GM12878 (cell line): ENCODE results near the gene MTHFS. TPM values are rescaled to one million over a fixed set of nuclear protein-coding genes. Genes with fewer than 3 reads are reported as not detected.
A peak's percentile ranks its signal among the peaks of the same experiment; 100 is the strongest.

ENCODE experiments used
- ATAC-seq: fragments of 200-7000 bp; cut with Tn5 transposase; 3 replicates; pipeline ENCODE4 v1.9.1; 2020; ENCODE audit warnings: mild to moderate bottlenecking, moderate library complexity
- BruUV-seq: library from RNA; stranded (reverse); fragments of 400-500 nt; replicated peaks from 2 replicates; lab custom pipeline; 2021; lab: Mats Ljungman, UMichigan
- CTCF ChIA-PET: fragments of 300-600 bp; sonication (Branson Sonifier 250); formaldehyde crosslinking; extraction: SDS; loops from one replicate; lab custom pipeline; 2021; ENCODE audit warnings: inconsistent platforms; lab: Yijun Ruan, JAX
- POLR2A ChIA-PET: fragments of 350-600 bp; formaldehyde crosslinking; extraction: SDS; loops from one replicate; lab custom pipeline; 2021; ENCODE audit warnings: inconsistent platforms; lab: Charles Lee
- RAD21 ChIA-PET: fragments of 300-600 bp; sonication (Branson Sonifier 250); formaldehyde crosslinking; loops from one replicate; lab custom pipeline; 2023; ENCODE audit warnings: antibody characterized with exemption; ENCODE audit not compliant: unreplicated experiment; lab: Charles Lee
- SMC1A ChIA-PET: fragments of 300-600 bp; sonication (Branson Sonifier 250); formaldehyde crosslinking; loops from one replicate; lab custom pipeline; 2023; ENCODE audit not compliant: unreplicated experiment, uncharacterized antibody; lab: Charles Lee
- DNase-seq: peaks from one replicate; pipeline ENCODE4 v3.0.0-alpha.2; 2011; ENCODE audit warnings: low read depth, low spot score
- FAIRE-seq: peaks from 3 replicates; lab custom pipeline; 2011; peaks lifted over from hg19 to GRCh38; lab: Jason Lieb, UNC
- H2AFZ ChIP-seq: 2 replicates; pipeline ENCODE4 v1.6.0; 2011; ENCODE audit warnings: low read depth, low read length, control low read depth; ENCODE audit not compliant: control insufficient read depth
- H3K27ac ChIP-seq: 2 replicates; pipeline ENCODE4 v1.5.1; 2011; ENCODE audit warnings: control low read depth; ENCODE audit not compliant: control insufficient read depth, insufficient read depth
- H3K27me3 ChIP-seq, 2 experiments: replicated peaks in 1 of 2; 2 replicates each; pipeline versions ENCODE4 v1.6.0 to v1.6.1; 2011; ENCODE audit warnings: low read length in 1 of 2; ENCODE audit not compliant: control insufficient read depth in 2 of 2, insufficient read depth in 2 of 2
- H3K36me3 ChIP-seq, 2 experiments: 2 replicates each; pipeline ENCODE4 v1.5.1; 2011; ENCODE audit warnings: low read length in 1 of 2; ENCODE audit not compliant: control insufficient read depth in 2 of 2, insufficient read depth in 2 of 2
- H3K4me1 ChIP-seq: 2 replicates; pipeline ENCODE4 v1.6.1; 2011; ENCODE audit warnings: mild to moderate bottlenecking, low read length, moderate library complexity, mixed read lengths; ENCODE audit not compliant: control insufficient read depth, insufficient read depth
- H3K4me2 ChIP-seq: 2 replicates; pipeline ENCODE4 v1.6.0; 2011; ENCODE audit warnings: control low read depth; ENCODE audit not compliant: control insufficient read depth, insufficient read depth
- H3K4me3 ChIP-seq: fragments of 200-600 bp; sonication (generic); 2 replicates; pipeline ENCODE4 v1.5.1; 2016
- H3K79me2 ChIP-seq: 2 replicates; pipeline ENCODE4 v1.6.0; 2011; ENCODE audit warnings: low read length; ENCODE audit not compliant: control insufficient read depth, insufficient read depth
- H3K9ac ChIP-seq: 2 replicates; pipeline ENCODE4 v1.8.0; 2011; ENCODE audit warnings: low read length, control low read depth, mixed read lengths; ENCODE audit not compliant: control insufficient read depth, insufficient read depth
- H3K9me3 ChIP-seq: replicated peaks from 3 replicates; pipeline ENCODE4 v1.5.1; 2011; ENCODE audit warnings: mild to moderate bottlenecking, low read length; ENCODE audit not compliant: control insufficient read depth, insufficient read depth
- H4K20me1 ChIP-seq: 2 replicates; pipeline ENCODE4 v1.6.0; 2011; ENCODE audit not compliant: control insufficient read depth, insufficient read depth
- CBX5 ChIP-seq: sonication (generic); IDR thresholded peaks from 2 replicates; pipeline ENCODE4 v1.6.1; 2016; ENCODE audit warnings: low read depth, moderate library complexity, mild to moderate bottlenecking, inconsistent platforms
- EGR1 ChIP-seq, 2 experiments: IDR thresholded peaks; 1 replicate in 1 of 2; 2 replicates in 1 of 2; pipeline ENCODE4 v1.6.1; 2011 to 2012; ENCODE audit warnings: low read depth in 2 of 2, low read length in 2 of 2, borderline replicate concordance in 1 of 2, mild to moderate bottlenecking in 1 of 2, moderate library complexity in 1 of 2
- HCFC1 ChIP-seq: fragments of 150-350 bp; IDR thresholded peaks from 2 replicates; pipeline ENCODE4 v1.6.1; 2014; ENCODE audit warnings: low read length
- JUNB ChIP-seq: IDR thresholded peaks from 2 replicates; pipeline ENCODE4 v1.6.1; 2016; ENCODE audit warnings: antibody characterized with exemption, mild to moderate bottlenecking
- KAT2A ChIP-seq: conservative IDR thresholded peaks from 2 replicates; pipeline ENCODE4 v1.6.1; 2011; ENCODE audit warnings: low read depth, low read length; ENCODE audit not compliant: control insufficient read depth
- MTA3 ChIP-seq: IDR thresholded peaks from 2 replicates; pipeline ENCODE4 v1.6.1; 2012; ENCODE audit warnings: low read length, inconsistent platforms, borderline replicate concordance
- NR2C1 ChIP-seq: fragments of 450-650 bp; IDR thresholded peaks from 2 replicates; pipeline ENCODE4 v1.6.1; 2017; ENCODE audit warnings: antibody characterized with exemption, mild to moderate bottlenecking, moderate library complexity
- SREBF2 ChIP-seq: IDR thresholded peaks from 2 replicates; pipeline ENCODE4 v1.6.1; 2012; ENCODE audit warnings: mild to moderate bottlenecking, low read length
- TARDBP ChIP-seq: IDR thresholded peaks from 2 replicates; pipeline ENCODE4 v1.6.1; 2016; ENCODE audit warnings: borderline replicate concordance
- WGBS: methylation state at CpG from one replicate; pipeline ENCODE4 v1.1.6; 2016; ENCODE audit warnings: low lambda C conversion rate; ENCODE audit not compliant: insufficient replicate concordance, insufficient coverage; ENCODE audit errors: missing lambda C conversion rate; 5-methylcytosine and 5-hydroxymethylcytosine counted together
- in situ Hi-C: fragments of 300-500 bp; cut with MboI; formaldehyde crosslinking; loops from 9 replicates; pipeline ENCODE4 v1.14.3; 2018; ENCODE audit warnings: mixed read lengths
- intact Hi-C: fragments of 100-400 bp; cut with micrococcal nuclease; formaldehyde crosslinking; loops from one replicate; pipeline ENCODE4 v1.14.2; 2022; ENCODE audit not compliant: unreplicated experiment
- polyA plus RNA-seq, 11 experiments: library from polyadenylated mRNA; depleted of rRNA in 4 of 11; unstranded in 6 of 11; stranded (reverse) in 5 of 11; fragments of >200 nt; fragmentation: Nextera tagmentation in 4 of 11; fragmentation: Illumina TruSeq in 1 of 11; extraction: Ambion mirVana in 4 of 11; extraction: Trizol in 1 of 11; gene quantifications; 1 replicate in 1 of 11; 2 replicates in 10 of 11; pipeline versions ENCODE4 v1.2.1 to v1.2.3, GENCODE V29; 2011 to 2016; ENCODE audit warnings: inconsistent platforms in 2 of 11, missing spikeins in 2 of 11, low read depth in 1 of 11
- total RNA-seq, 4 experiments: library from RNA; depleted of rRNA in 3 of 4; stranded (reverse); fragments of >200 nt in 3 of 4; fragmentation: Illumina TruSeq in 1 of 4; extraction: Trizol in 1 of 4; gene quantifications; 2 replicates each; pipeline versions ENCODE4 v1.2.1 to v1.2.3, GENCODE V29; 2013 to 2021
- TF ChIP-seq, protein P1 (sequence below): IDR thresholded peaks from 2 replicates; pipeline ENCODE4 v1.6.1; 2012; ENCODE audit warnings: low read length, inconsistent platforms
- TF ChIP-seq, protein P2 (sequence below): fragments of 450-650 bp; IDR thresholded peaks from 2 replicates; pipeline ENCODE4 v1.6.1; 2017; ENCODE audit warnings: borderline replicate concordance
- TF ChIP-seq, protein P3 (sequence below): fragments of 450-650 bp; formaldehyde crosslinking; IDR thresholded peaks from 2 replicates; pipeline ENCODE4 v1.5.0; 2022; ENCODE audit warnings: mild to moderate bottlenecking, missing genetic modification characterization
- TF ChIP-seq, protein P4 (sequence below): fragments of 450-650 bp; IDR thresholded peaks from 2 replicates; pipeline ENCODE4 v1.6.1; 2017; ENCODE audit warnings: low read depth, mild to moderate bottlenecking, moderate library complexity

MTHFS gene
- total and polyA plus RNA-seq, 10 of the 15 experiments (the other 5 are each of a cell fraction or from before 2014, with no cell fraction given) = 14.0 to 81.9 (median 31.8) TPM

DNA sequence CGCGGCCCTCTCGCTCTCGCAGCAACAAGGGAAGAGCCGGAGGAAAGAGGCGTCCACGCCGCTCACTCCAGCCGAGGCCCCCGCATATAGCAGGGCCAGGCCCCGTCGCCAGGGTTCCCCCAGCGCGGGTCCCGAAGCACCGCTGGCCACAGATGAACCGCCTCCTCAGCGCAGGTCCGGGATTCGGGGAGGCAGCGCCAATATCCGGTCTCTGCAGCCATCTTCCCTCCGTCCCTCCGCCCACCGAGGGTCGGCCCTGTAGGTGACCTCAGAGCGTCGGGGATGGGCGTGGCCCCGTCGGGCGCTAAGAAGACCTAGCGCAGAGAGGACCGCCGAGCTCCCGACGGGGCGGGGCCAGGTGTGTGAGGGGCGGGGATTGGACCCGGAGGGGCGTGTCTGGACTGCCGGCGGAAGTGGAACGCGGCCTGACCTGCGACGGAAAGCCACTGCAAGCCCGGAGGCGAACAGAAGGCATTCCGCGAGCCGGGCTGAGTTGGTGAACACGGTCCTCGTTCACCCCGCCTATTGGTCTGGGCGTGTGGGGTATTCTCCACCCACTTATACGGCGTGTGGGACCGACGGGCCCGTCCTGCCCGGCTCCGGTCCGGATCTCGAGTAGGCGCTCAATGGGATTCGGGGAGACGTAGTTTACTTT is 26.8 kb upstream of the MTHFS start (continued):
- TF ChIP-seq, protein P1, sequence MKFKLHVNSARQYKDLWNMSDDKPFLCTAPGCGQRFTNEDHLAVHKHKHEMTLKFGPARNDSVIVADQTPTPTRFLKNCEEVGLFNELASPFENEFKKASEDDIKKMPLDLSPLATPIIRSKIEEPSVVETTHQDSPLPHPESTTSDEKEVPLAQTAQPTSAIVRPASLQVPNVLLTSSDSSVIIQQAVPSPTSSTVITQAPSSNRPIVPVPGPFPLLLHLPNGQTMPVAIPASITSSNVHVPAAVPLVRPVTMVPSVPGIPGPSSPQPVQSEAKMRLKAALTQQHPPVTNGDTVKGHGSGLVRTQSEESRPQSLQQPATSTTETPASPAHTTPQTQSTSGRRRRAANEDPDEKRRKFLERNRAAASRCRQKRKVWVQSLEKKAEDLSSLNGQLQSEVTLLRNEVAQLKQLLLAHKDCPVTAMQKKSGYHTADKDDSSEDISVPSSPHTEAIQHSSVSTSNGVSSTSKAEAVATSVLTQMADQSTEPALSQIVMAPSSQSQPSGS = no peak
- TF ChIP-seq TARDBP = no peak; the same call in 1 of the 2 replicates
- peak; percentile 74; the same call in 1 of the 2 replicates for TF ChIP-seq CBX5
- TF ChIP-seq JUNB = no peak
- TF ChIP-seq SREBF2 = no peak

DNA sequence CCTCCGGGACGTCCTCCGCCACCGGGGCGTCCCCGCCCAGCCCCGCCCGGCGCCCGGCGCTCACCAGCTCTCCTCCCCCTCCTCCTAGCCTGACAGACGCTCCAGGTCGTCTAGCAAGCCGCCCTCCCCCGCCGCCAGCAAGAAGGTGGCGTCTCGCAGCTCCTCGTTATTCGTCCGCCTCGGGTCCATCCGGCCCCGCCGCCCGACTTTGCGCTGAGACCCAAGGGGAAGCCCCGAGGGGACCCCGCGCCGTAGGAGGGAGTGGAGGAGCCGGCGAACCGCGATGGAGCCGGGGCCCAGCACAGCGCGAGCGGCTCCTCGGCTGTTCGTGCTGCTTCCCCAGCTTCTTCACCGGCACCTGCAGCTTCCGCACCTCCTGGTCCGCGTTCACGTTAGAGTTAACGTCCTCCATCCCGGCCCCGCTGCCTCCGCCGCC is 26.3 kb upstream of the MTHFS start:
- no peaks in the 10 kb centered on the region for H4K20me1 ChIP-seq
- WGBS = 1% methylated on average over 48 of the region's 51 CpGs
- H3K9me3 ChIP-seq = peaks cover 25% of the 10 kb centered on the region
- no peaks in the 10 kb centered on the region for H3K4me1 ChIP-seq
- peaks cover 31% of the 10 kb centered on the region for H3K79me2 ChIP-seq
- intact Hi-C loops = loop anchor here (2.0 to 5.0 kb wide), 3 partner anchors 26 to 139 kb away; partner anchors contain the start of genes BCL2A1 and MTHFS
- in situ Hi-C loops = no loop called here
- peaks cover 0 to 4% of the 10 kb centered on the region in 2 experiments; a peak in 2 of 4 replicates for H3K36me3 ChIP-seq
- peak overlapping the region; percentile 86 for H3K9ac ChIP-seq
- ATAC-seq (peak; percentile 78), FAIRE-seq (peak; percentile 31), DNase-seq (no peak)
- H3K27ac ChIP-seq = peak overlapping the region; percentile 92
- POLR2A ChIA-PET = interaction anchor here (0.6 to 3.9 kb wide), 26 partner anchors 9 to 149 kb away, joined by 3 to 49 read pairs (median 4); partner anchors contain the start of gene BCL2A1
- H3K27me3 ChIP-seq = no peaks in the 10 kb centered on the region
- H3K4me3 ChIP-seq = peak overlapping the region; percentile 80
- CTCF ChIA-PET = interaction anchor here (0.6 to 2.7 kb wide), 13 partner anchors 10 to 124 kb away, joined by 3 to 12 read pairs (median 6); no protein-coding TSS in a partner anchor
- RAD21 ChIA-PET = interaction anchor here (0.6 to 3.3 kb wide), 28 partner anchors 9 to 95 kb away, joined by 3 to 52 read pairs (median 4); partner anchors contain the start of gene BCL2A1
- BruUV-seq = no TSS peak
- SMC1A ChIA-PET = interaction anchor here (0.5 to 4.5 kb wide), 25 partner anchors 9 to 143 kb away, joined by 3 to 54 read pairs (median 6); partner anchors contain the start of genes BCL2A1 and MTHFS
- 0 out of 2 replicates have a peak overlapping the region, but pooled peaks have one; percentile 88 for H3K4me2 ChIP-seq
- H2AFZ ChIP-seq = peak overlapping the region; percentile 59
- TF ChIP-seq EGR1 (IDR thresholded peaks at IDR 0.05; ENCODE audit: borderline replicate concordance in 1 of 2, low read depth in 2 of 2, low read length in 2 of 2) (peak in 1 of 2 experiments; percentile 43; a peak in 1 of 3 replicates), HCFC1 (no peak), MTA3 (no peak), KAT2A (no peak), NR2C1 (no peak)
- TF ChIP-seq, protein P2, sequence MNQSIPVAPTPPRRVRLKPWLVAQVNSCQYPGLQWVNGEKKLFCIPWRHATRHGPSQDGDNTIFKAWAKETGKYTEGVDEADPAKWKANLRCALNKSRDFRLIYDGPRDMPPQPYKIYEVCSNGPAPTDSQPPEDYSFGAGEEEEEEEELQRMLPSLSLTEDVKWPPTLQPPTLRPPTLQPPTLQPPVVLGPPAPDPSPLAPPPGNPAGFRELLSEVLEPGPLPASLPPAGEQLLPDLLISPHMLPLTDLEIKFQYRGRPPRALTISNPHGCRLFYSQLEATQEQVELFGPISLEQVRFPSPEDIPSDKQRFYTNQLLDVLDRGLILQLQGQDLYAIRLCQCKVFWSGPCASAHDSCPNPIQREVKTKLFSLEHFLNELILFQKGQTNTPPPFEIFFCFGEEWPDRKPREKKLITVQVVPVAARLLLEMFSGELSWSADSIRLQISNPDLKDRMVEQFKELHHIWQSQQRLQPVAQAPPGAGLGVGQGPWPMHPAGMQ = no peak
- TF ChIP-seq, protein P3, sequence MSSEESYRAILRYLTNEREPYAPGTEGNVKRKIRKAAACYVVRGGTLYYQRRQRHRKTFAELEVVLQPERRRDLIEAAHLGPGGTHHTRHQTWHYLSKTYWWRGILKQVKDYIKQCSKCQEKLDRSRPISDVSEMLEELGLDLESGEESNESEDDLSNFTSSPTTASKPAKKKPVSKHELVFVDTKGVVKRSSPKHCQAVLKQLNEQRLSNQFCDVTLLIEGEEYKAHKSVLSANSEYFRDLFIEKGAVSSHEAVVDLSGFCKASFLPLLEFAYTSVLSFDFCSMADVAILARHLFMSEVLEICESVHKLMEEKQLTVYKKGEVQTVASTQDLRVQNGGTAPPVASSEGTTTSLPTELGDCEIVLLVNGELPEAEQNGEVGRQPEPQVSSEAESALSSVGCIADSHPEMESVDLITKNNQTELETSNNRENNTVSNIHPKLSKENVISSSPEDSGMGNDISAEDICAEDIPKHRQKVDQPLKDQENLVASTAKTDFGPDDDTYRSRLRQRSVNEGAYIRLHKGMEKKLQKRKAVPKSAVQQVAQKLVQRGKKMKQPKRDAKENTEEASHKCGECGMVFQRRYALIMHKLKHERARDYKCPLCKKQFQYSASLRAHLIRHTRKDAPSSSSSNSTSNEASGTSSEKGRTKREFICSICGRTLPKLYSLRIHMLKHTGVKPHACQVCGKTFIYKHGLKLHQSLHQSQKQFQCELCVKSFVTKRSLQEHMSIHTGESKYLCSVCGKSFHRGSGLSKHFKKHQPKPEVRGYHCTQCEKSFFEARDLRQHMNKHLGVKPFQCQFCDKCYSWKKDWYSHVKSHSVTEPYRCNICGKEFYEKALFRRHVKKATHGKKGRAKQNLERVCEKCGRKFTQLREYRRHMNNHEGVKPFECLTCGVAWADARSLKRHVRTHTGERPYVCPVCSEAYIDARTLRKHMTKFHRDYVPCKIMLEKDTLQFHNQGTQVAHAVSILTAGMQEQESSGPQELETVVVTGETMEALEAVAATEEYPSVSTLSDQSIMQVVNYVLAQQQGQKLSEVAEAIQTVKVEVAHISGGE (CRISPR knock-in tag) = no peak
- TF ChIP-seq, protein P4, sequence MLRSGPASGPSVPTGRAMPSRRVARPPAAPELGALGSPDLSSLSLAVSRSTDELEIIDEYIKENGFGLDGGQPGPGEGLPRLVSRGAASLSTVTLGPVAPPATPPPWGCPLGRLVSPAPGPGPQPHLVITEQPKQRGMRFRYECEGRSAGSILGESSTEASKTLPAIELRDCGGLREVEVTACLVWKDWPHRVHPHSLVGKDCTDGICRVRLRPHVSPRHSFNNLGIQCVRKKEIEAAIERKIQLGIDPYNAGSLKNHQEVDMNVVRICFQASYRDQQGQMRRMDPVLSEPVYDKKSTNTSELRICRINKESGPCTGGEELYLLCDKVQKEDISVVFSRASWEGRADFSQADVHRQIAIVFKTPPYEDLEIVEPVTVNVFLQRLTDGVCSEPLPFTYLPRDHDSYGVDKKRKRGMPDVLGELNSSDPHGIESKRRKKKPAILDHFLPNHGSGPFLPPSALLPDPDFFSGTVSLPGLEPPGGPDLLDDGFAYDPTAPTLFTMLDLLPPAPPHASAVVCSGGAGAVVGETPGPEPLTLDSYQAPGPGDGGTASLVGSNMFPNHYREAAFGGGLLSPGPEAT = no peak; the same call in 1 of the 2 replicates
